HepG2 (cell line): ENCODE measurements around the gene PLD4.

Source experiments
- POLR2A ChIP-seq, 2 experiments: IDR thresholded peaks; 2 replicates each; pipeline ENCODE4 v1.6.1; 2011; ENCODE audit warnings: low read depth in 2 of 2, low read length in 2 of 2, mild to moderate bottlenecking in 1 of 2, moderate library complexity in 1 of 2; ENCODE audit not compliant: insufficient read depth in 1 of 2
- TF ChIP-seq, protein P1 (sequence below): sonication (generic); formaldehyde crosslinking; IDR thresholded peaks from 2 replicates; pipeline ENCODE4 v1.5.0; 2020; ENCODE audit warnings: mild to moderate bottlenecking, missing genetic modification reagents, moderate library complexity

- no peak for TF ChIP-seq POLR2A (IDR thresholded peaks at IDR 0.05; ENCODE audit: insufficient read depth in 1 of 2, low read depth in 2 of 2, low read length in 2 of 2)
- TF ChIP-seq, protein P1, sequence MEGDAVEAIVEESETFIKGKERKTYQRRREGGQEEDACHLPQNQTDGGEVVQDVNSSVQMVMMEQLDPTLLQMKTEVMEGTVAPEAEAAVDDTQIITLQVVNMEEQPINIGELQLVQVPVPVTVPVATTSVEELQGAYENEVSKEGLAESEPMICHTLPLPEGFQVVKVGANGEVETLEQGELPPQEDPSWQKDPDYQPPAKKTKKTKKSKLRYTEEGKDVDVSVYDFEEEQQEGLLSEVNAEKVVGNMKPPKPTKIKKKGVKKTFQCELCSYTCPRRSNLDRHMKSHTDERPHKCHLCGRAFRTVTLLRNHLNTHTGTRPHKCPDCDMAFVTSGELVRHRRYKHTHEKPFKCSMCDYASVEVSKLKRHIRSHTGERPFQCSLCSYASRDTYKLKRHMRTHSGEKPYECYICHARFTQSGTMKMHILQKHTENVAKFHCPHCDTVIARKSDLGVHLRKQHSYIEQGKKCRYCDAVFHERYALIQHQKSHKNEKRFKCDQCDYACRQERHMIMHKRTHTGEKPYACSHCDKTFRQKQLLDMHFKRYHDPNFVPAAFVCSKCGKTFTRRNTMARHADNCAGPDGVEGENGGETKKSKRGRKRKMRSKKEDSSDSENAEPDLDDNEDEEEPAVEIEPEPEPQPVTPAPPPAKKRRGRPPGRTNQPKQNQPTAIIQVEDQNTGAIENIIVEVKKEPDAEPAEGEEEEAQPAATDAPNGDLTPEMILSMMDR (CRISPR knock-in tag), result no peak
Measured at GRCh38 chr14:104953097-104953496, 28.4 kb downstream of the PLD4 start.
